SU-DHL-6 (cell line): ENCODE measurements around the gene CGREF1.

Experiments used
- EZH2phosphoT487 ChIP-seq: fragments of 200-600 bp; sonication (generic), shearing (Covaris generic); conservative IDR thresholded peaks from 2 replicates; pipeline ENCODE4 v1.6.1; 2018; ENCODE audit warnings: mild to moderate bottlenecking, antibody characterized with exemption, low read length, moderate library complexity, mixed read lengths
- TF ChIP-seq, protein P1 (sequence below): fragments of 200-600 bp; sonication (generic); IDR thresholded peaks from one replicate; pipeline ENCODE4 v1.5.1; 2017; ENCODE audit warnings: antibody characterized with exemption, mild to moderate bottlenecking, low read length, moderate library complexity; ENCODE audit not compliant: insufficient read depth, poor library complexity, severe bottlenecking

DNA sequence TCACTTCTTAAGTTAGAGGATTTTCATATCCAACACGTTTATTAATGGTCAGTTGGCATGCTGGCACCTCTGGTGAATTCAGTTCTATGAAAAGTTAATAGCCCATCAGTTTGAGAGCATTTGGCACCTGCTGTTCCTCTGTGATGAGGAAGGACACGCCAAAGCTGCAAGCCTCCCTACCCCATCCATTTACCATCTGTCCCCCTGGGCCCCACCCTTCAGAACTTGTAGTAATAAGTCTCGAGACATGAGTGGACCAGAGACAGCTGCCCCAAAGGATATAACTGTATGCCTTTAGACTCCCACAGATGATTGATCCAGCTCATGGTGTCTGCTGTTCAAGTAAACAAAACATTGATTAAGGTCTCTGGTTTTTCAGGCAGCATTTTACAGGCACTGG lies 53.8 kb downstream of the CGREF1 start:
- TF ChIP-seq, protein P1, sequence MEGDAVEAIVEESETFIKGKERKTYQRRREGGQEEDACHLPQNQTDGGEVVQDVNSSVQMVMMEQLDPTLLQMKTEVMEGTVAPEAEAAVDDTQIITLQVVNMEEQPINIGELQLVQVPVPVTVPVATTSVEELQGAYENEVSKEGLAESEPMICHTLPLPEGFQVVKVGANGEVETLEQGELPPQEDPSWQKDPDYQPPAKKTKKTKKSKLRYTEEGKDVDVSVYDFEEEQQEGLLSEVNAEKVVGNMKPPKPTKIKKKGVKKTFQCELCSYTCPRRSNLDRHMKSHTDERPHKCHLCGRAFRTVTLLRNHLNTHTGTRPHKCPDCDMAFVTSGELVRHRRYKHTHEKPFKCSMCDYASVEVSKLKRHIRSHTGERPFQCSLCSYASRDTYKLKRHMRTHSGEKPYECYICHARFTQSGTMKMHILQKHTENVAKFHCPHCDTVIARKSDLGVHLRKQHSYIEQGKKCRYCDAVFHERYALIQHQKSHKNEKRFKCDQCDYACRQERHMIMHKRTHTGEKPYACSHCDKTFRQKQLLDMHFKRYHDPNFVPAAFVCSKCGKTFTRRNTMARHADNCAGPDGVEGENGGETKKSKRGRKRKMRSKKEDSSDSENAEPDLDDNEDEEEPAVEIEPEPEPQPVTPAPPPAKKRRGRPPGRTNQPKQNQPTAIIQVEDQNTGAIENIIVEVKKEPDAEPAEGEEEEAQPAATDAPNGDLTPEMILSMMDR = no peak
- no peak for TF ChIP-seq EZH2phosphoT487
